GM12878 (cell line): ENCODE results near the gene SGTB. TPM values are rescaled to one million over a fixed set of nuclear protein-coding genes. Genes with fewer than 3 reads are reported as not detected.

Experiments used
- ATAC-seq: fragments of 200-7000 bp; cut with Tn5 transposase; 3 replicates; pipeline ENCODE4 v1.9.1; 2020; ENCODE audit warnings: mild to moderate bottlenecking, moderate library complexity
- BruUV-seq: library from RNA; stranded (reverse); fragments of 400-500 nt; replicated peaks from 2 replicates; lab custom pipeline; 2021; lab: Mats Ljungman, UMichigan
- CTCF ChIA-PET: fragments of 300-600 bp; sonication (Branson Sonifier 250); formaldehyde crosslinking; extraction: SDS; loops from one replicate; lab custom pipeline; 2021; ENCODE audit warnings: inconsistent platforms; lab: Yijun Ruan, JAX
- POLR2A ChIA-PET: fragments of 350-600 bp; formaldehyde crosslinking; extraction: SDS; loops from one replicate; lab custom pipeline; 2021; ENCODE audit warnings: inconsistent platforms; lab: Charles Lee
- RAD21 ChIA-PET: fragments of 300-600 bp; sonication (Branson Sonifier 250); formaldehyde crosslinking; loops from one replicate; lab custom pipeline; 2023; ENCODE audit warnings: antibody characterized with exemption; ENCODE audit not compliant: unreplicated experiment; lab: Charles Lee
- SMC1A ChIA-PET: fragments of 300-600 bp; sonication (Branson Sonifier 250); formaldehyde crosslinking; loops from one replicate; lab custom pipeline; 2023; ENCODE audit not compliant: unreplicated experiment, uncharacterized antibody; lab: Charles Lee
- DNase-seq: peaks from one replicate; pipeline ENCODE4 v3.0.0-alpha.2; 2011; ENCODE audit warnings: low read depth, low spot score
- FAIRE-seq: peaks from 3 replicates; lab custom pipeline; 2011; peaks lifted over from hg19 to GRCh38; lab: Jason Lieb, UNC
- H2AFZ ChIP-seq: 2 replicates; pipeline ENCODE4 v1.6.0; 2011; ENCODE audit warnings: low read depth, low read length, control low read depth; ENCODE audit not compliant: control insufficient read depth
- H3K27ac ChIP-seq: 2 replicates; pipeline ENCODE4 v1.5.1; 2011; ENCODE audit warnings: control low read depth; ENCODE audit not compliant: control insufficient read depth, insufficient read depth
- H3K27me3 ChIP-seq, 2 experiments: replicated peaks in 1 of 2; 2 replicates each; pipeline versions ENCODE4 v1.6.0 to v1.6.1; 2011; ENCODE audit warnings: low read length in 1 of 2; ENCODE audit not compliant: control insufficient read depth in 2 of 2, insufficient read depth in 2 of 2
- H3K36me3 ChIP-seq, 2 experiments: 2 replicates each; pipeline ENCODE4 v1.5.1; 2011; ENCODE audit warnings: low read length in 1 of 2; ENCODE audit not compliant: control insufficient read depth in 2 of 2, insufficient read depth in 2 of 2
- H3K4me1 ChIP-seq: 2 replicates; pipeline ENCODE4 v1.6.1; 2011; ENCODE audit warnings: mild to moderate bottlenecking, low read length, moderate library complexity, mixed read lengths; ENCODE audit not compliant: control insufficient read depth, insufficient read depth
- H3K4me2 ChIP-seq: 2 replicates; pipeline ENCODE4 v1.6.0; 2011; ENCODE audit warnings: control low read depth; ENCODE audit not compliant: control insufficient read depth, insufficient read depth
- H3K4me3 ChIP-seq: fragments of 200-600 bp; sonication (generic); 2 replicates; pipeline ENCODE4 v1.5.1; 2016
- H3K79me2 ChIP-seq: 2 replicates; pipeline ENCODE4 v1.6.0; 2011; ENCODE audit warnings: low read length; ENCODE audit not compliant: control insufficient read depth, insufficient read depth
- H3K9ac ChIP-seq: 2 replicates; pipeline ENCODE4 v1.8.0; 2011; ENCODE audit warnings: low read length, control low read depth, mixed read lengths; ENCODE audit not compliant: control insufficient read depth, insufficient read depth
- H3K9me3 ChIP-seq: replicated peaks from 3 replicates; pipeline ENCODE4 v1.5.1; 2011; ENCODE audit warnings: mild to moderate bottlenecking, low read length; ENCODE audit not compliant: control insufficient read depth, insufficient read depth
- H4K20me1 ChIP-seq: 2 replicates; pipeline ENCODE4 v1.6.0; 2011; ENCODE audit not compliant: control insufficient read depth, insufficient read depth
- ATF7 ChIP-seq: fragments of 450-650 bp; IDR thresholded peaks from 2 replicates; pipeline ENCODE4 v1.6.1; 2016; ENCODE audit warnings: low read depth, mild to moderate bottlenecking
- BHLHE40 ChIP-seq, 2 experiments: fragments of 450-650 bp in 1 of 2; IDR thresholded peaks; 2 replicates each; pipeline ENCODE4 v1.6.1; 2011 to 2017; ENCODE audit warnings: low read depth in 2 of 2, borderline replicate concordance in 1 of 2, improper control_type of control experiment in 1 of 2, low read length in 1 of 2, mild to moderate bottlenecking in 1 of 2
- CEBPB ChIP-seq, 2 experiments: fragments of 150-350 bp in 1 of 2; IDR thresholded peaks; 2 replicates each; pipeline ENCODE4 v1.6.1; 2012 to 2014; ENCODE audit warnings: low read depth in 2 of 2, low read length in 2 of 2, borderline replicate concordance in 1 of 2, inconsistent platforms in 1 of 2
- CEBPZ ChIP-seq: fragments of 150-350 bp; IDR thresholded peaks from 2 replicates; pipeline ENCODE4 v1.6.1; 2016; ENCODE audit warnings: low read depth, low read length
- EGR1 ChIP-seq, 2 experiments: IDR thresholded peaks; 1 replicate in 1 of 2; 2 replicates in 1 of 2; pipeline ENCODE4 v1.6.1; 2011 to 2012; ENCODE audit warnings: low read depth in 2 of 2, low read length in 2 of 2, borderline replicate concordance in 1 of 2, mild to moderate bottlenecking in 1 of 2, moderate library complexity in 1 of 2
- EP300 ChIP-seq, 2 experiments: fragments of 150-350 bp in 1 of 2; IDR thresholded peaks; 2 replicates each; pipeline ENCODE4 v1.6.1; 2011 to 2012; ENCODE audit warnings: low read depth in 2 of 2, low read length in 2 of 2, borderline replicate concordance in 1 of 2, improper control_type of control experiment in 1 of 2, inconsistent platforms in 1 of 2; ENCODE audit not compliant: control insufficient read depth in 1 of 2
- GATAD2B ChIP-seq: fragments of 450-650 bp; conservative IDR thresholded peaks from 2 replicates; pipeline ENCODE4 v1.6.1; 2017; ENCODE audit warnings: low read depth, mild to moderate bottlenecking, moderate library complexity
- HDGF ChIP-seq: fragments of 450-650 bp; IDR thresholded peaks from 2 replicates; pipeline ENCODE4 v1.6.1; 2016; ENCODE audit warnings: antibody characterized with exemption
- JUNB ChIP-seq: IDR thresholded peaks from 2 replicates; pipeline ENCODE4 v1.6.1; 2016; ENCODE audit warnings: antibody characterized with exemption, mild to moderate bottlenecking
- SKIL ChIP-seq: fragments of 450-650 bp; IDR thresholded peaks from 2 replicates; pipeline ENCODE4 v1.6.1; 2017; ENCODE audit warnings: mild to moderate bottlenecking, low read depth, inconsistent platforms; ENCODE audit not compliant: poor library complexity, severe bottlenecking
- SRF ChIP-seq, 2 experiments: IDR thresholded peaks; 2 replicates each; pipeline ENCODE4 v1.6.1; 2011; ENCODE audit warnings: low read depth in 2 of 2, low read length in 2 of 2, mild to moderate bottlenecking in 1 of 2, moderate library complexity in 1 of 2
- SUPT20H ChIP-seq: IDR thresholded peaks from 2 replicates; pipeline ENCODE4 v1.6.1; 2011; ENCODE audit warnings: low read depth, mild to moderate bottlenecking, low read length, moderate library complexity, borderline replicate concordance; ENCODE audit not compliant: control insufficient read depth
- ZBED1 ChIP-seq: IDR thresholded peaks from 2 replicates; pipeline ENCODE4 v1.6.1; 2016; ENCODE audit warnings: borderline replicate concordance
- WGBS: methylation state at CpG from one replicate; pipeline ENCODE4 v1.1.6; 2016; ENCODE audit warnings: low lambda C conversion rate; ENCODE audit not compliant: insufficient replicate concordance, insufficient coverage; ENCODE audit errors: missing lambda C conversion rate; 5-methylcytosine and 5-hydroxymethylcytosine counted together
- in situ Hi-C: fragments of 300-500 bp; cut with MboI; formaldehyde crosslinking; loops from 9 replicates; pipeline ENCODE4 v1.14.3; 2018; ENCODE audit warnings: mixed read lengths
- intact Hi-C: fragments of 100-400 bp; cut with micrococcal nuclease; formaldehyde crosslinking; loops from one replicate; pipeline ENCODE4 v1.14.2; 2022; ENCODE audit not compliant: unreplicated experiment
- polyA plus RNA-seq, 11 experiments: library from polyadenylated mRNA; depleted of rRNA in 4 of 11; unstranded in 6 of 11; stranded (reverse) in 5 of 11; fragments of >200 nt; fragmentation: Nextera tagmentation in 4 of 11; fragmentation: Illumina TruSeq in 1 of 11; extraction: Ambion mirVana in 4 of 11; extraction: Trizol in 1 of 11; gene quantifications; 1 replicate in 1 of 11; 2 replicates in 10 of 11; pipeline versions ENCODE4 v1.2.1 to v1.2.3, GENCODE V29; 2011 to 2016; ENCODE audit warnings: inconsistent platforms in 2 of 11, missing spikeins in 2 of 11, low read depth in 1 of 11
- total RNA-seq, 4 experiments: library from RNA; depleted of rRNA in 3 of 4; stranded (reverse); fragments of >200 nt in 3 of 4; fragmentation: Illumina TruSeq in 1 of 4; extraction: Trizol in 1 of 4; gene quantifications; 2 replicates each; pipeline versions ENCODE4 v1.2.1 to v1.2.3, GENCODE V29; 2013 to 2021

The SGTB gene
- total and polyA plus RNA-seq, 10 of the 15 experiments (the other 5 are each of a cell fraction or from before 2014, with no cell fraction given): 1.0 to 7.8 (median 5.4) TPM

- TF ChIP-seq SUPT20H: no peak
- no peak for TF ChIP-seq JUNB
- no peak for TF ChIP-seq EGR1 (IDR thresholded peaks at IDR 0.05; ENCODE audit: borderline replicate concordance in 1 of 2, low read depth in 2 of 2, low read length in 2 of 2)
- TF ChIP-seq BHLHE40 (IDR thresholded peaks at IDR 0.05; ENCODE audit: borderline replicate concordance in 1 of 2, low read depth in 2 of 2, low read length in 1 of 2): no peak
- TF ChIP-seq HDGF: no peak
- no peak for TF ChIP-seq CEBPB (IDR thresholded peaks at IDR 0.05; ENCODE audit: borderline replicate concordance in 1 of 2, low read depth in 2 of 2, low read length in 2 of 2)
- TF ChIP-seq, all 136 proteins: peak for 0
Measured at GRCh38 chr5:65696892-65697291, 25.0 kb downstream of the SGTB start (continued).

GRCh38 chr5:65695896-65696295 lies 26.0 kb downstream of the SGTB start:
- ChIA-PET CTCF (interaction anchor here (0.7 to 1.0 kb wide), 2 partner anchors 12 to 47 kb away, joined by 3 to 4 read pairs; no protein-coding TSS in a partner anchor), POLR2A (no interaction called here)
- no peak for ATAC-seq
- TF ChIP-seq SRF (IDR thresholded peaks at IDR 0.05; ENCODE audit: low read depth in 2 of 2, low read length in 2 of 2): no peak
- TF ChIP-seq ATF7: no peak
- no peak for TF ChIP-seq EP300 (IDR thresholded peaks at IDR 0.05; ENCODE audit: borderline replicate concordance in 1 of 2, control insufficient read depth in 1 of 2, low read depth in 2 of 2, low read length in 2 of 2)
- TF ChIP-seq SKIL: no peak
- no peak for TF ChIP-seq ZBED1
- no peak for TF ChIP-seq GATAD2B
- no peak for TF ChIP-seq CEBPZ

More at GRCh38 chr5:65695896-65696295, 26.0 kb downstream of the SGTB start:
- Histone ChIP-seq H3K27ac (no peak overlapping the region), H3K9me3 (no peaks in the 10 kb centered on the region; the same call in 2 of the 3 replicates), H3K36me3 (peaks cover 0 to 2% of the 10 kb centered on the region in 2 experiments; a peak in 1 of 4 replicates), H3K4me2 (no peak overlapping the region), H3K27me3 (no peaks in the 10 kb centered on the region), H3K9ac (no peak overlapping the region), H3K4me1 (peaks cover 4% of the 10 kb centered on the region; the same call in 1 of the 2 replicates), H4K20me1 (no peaks in the 10 kb centered on the region), H3K79me2 (no peaks in the 10 kb centered on the region), H3K4me3 (no peak overlapping the region), H2AFZ (no peak overlapping the region)
- in situ Hi-C loops (no loop called here), intact Hi-C loops (no loop called here)
- DNase-seq: no peak
- FAIRE-seq: no peak
- WGBS: 100% methylated on average over 4 of the region's 4 CpGs
- SMC1A ChIA-PET: interaction anchor here (0.9 to 1.0 kb wide), 2 partner anchors 9 to 19 kb away, joined by 4 to 5 read pairs; no protein-coding TSS in a partner anchor
- BruUV-seq: no TSS peak
- RAD21 ChIA-PET: no interaction called here
